Activated CD4-positive, alpha-beta T cell treated with anti-CD3 and anti-CD28 coated beads, Interleukin-10, Interleukin-2, amounts not matched to agents 100 ng/mL and 50 ng/mL, durations not matched to agents 16 hours and 8 hours (primary cell): ENCODE measurements around the gene TCTN1.
A peak's percentile ranks its signal among the peaks of the same experiment; 100 is the strongest.
"Not testable (repeated sequence)": the region's sequence is repeated elsewhere in the genome, so short reads cannot be mapped to it uniquely, and the experiment has no call there.

Experiments used
- DNase-seq: peaks from one replicate; pipeline ENCODE4 v3.0.0-alpha.2; 2020

The TCTN1 gene

GRCh38 chr12:110640275-110641025, 26.5 kb downstream of the TCTN1 start:
- no peak for DNase-seq

GRCh38 chr12:110641521-110641920, 27.6 kb downstream of the TCTN1 start:
- no peak for DNase-seq

- peak; percentile 43 for DNase-seq
These were observed 33.7 kb downstream of the TCTN1 start for GRCh38 chr12:110647631-110648040.

- no peak for DNase-seq
These were observed 35.5 kb downstream of the TCTN1 start for GRCh38 chr12:110649341-110649847.

- not testable (repeated sequence) for DNase-seq
These were observed 40.3 kb downstream of the TCTN1 start for GRCh38 chr12:110654238-110654637.

- DNase-seq, result no peak
These were observed 42.2 kb downstream of the TCTN1 start for GRCh38 chr12:110656071-110656655.

- DNase-seq, result no peak
These were observed 43.8 kb downstream of the TCTN1 start for GRCh38 chr12:110657747-110658146.

GRCh38 chr12:110658242-110658641, 44.3 kb downstream of the TCTN1 start:
- no peak for DNase-seq

GRCh38 chr12:110658878-110659277, 44.9 kb downstream of the TCTN1 start:
- no peak for DNase-seq

- DNase-seq, result peak; percentile 59
These were observed 47.5 kb downstream of the TCTN1 start for GRCh38 chr12:110661337-110661972.

GRCh38 chr12:110666892-110667291, 53.0 kb downstream of the TCTN1 start:
- DNase-seq, result no peak

GRCh38 chr12:110667671-110668070, 53.7 kb downstream of the TCTN1 start:
- no peak for DNase-seq

- DNase-seq, result no peak
These were observed 54.7 kb downstream of the TCTN1 start for GRCh38 chr12:110668480-110669192.

- no peak for DNase-seq
These were observed 55.2 kb downstream of the TCTN1 start for GRCh38 chr12:110669193-110669502.

GRCh38 chr12:110670161-110670701, 56.3 kb downstream of the TCTN1 start:
- DNase-seq, result peak; percentile 44

GRCh38 chr12:110676171-110676570, 62.2 kb downstream of the TCTN1 start:
- DNase-seq, result no peak

GRCh38 chr12:110677206-110677911, 63.4 kb downstream of the TCTN1 start:
- DNase-seq, result no peak

- DNase-seq, result no peak
These were observed 64.1 kb downstream of the TCTN1 start for GRCh38 chr12:110677982-110678381.

GRCh38 chr12:110679201-110679600, 65.3 kb downstream of the TCTN1 start:
- no peak for DNase-seq

- DNase-seq, result no peak
These were observed 66.1 kb downstream of the TCTN1 start for GRCh38 chr12:110680032-110680431.

- no peak for DNase-seq
These were observed 70.0 kb downstream of the TCTN1 start for GRCh38 chr12:110683888-110684287.

- DNase-seq, result no peak
These were observed 70.4 kb downstream of the TCTN1 start for GRCh38 chr12:110684312-110684836.
